GM12892 (cell line): ENCODE data around the gene EPB41L4A.

ENCODE experiments used
- POLR2A ChIP-seq: IDR thresholded peaks from 2 replicates; pipeline ENCODE4 v1.6.1; 2011; ENCODE audit warnings: low read depth, low read length, control low read depth
- TAF1 ChIP-seq: IDR thresholded peaks from 2 replicates; pipeline ENCODE4 v1.6.1; 2011; ENCODE audit warnings: low read depth, mild to moderate bottlenecking, control low read depth, low read length, borderline replicate concordance

- TF ChIP-seq POLR2A (no peak), TAF1 (no peak)
Observed at GRCh38 chr5:112331892-112332291, 87.2 kb downstream of the EPB41L4A start.
